Activated CD8-positive, alpha-beta memory T cell treated with anti-CD3 and anti-CD28 coated beads for 24 hours (primary cell): ENCODE measurements around the gene KRT35.
A peak's percentile ranks its signal among the peaks of the same experiment; 100 is the strongest.

Experiments
- DNase-seq: peaks from one replicate; pipeline ENCODE4 v3.0.0-alpha.2; 2020

KRT35 gene

GRCh38 chr17:41511116-41511515 is 30.2 kb upstream of the KRT35 start:
- DNase-seq = no peak

- DNase-seq = no peak
Measured at GRCh38 chr17:41510251-41511065, 29.5 kb upstream of the KRT35 start.

- no peak for DNase-seq
Measured at GRCh38 chr17:41507315-41507880, 26.4 kb upstream of the KRT35 start.

GRCh38 chr17:41505809-41506767 is 25.1 kb upstream of the KRT35 start:
- DNase-seq = no peak

GRCh38 chr17:41505007-41505808 is 24.3 kb upstream of the KRT35 start, which contains the start of gene KRT13:
KRT13 (minus strand) TSS chr17:41505612; CDS start chr17:41505550, 62 bp downstream.
- no peak for DNase-seq

GRCh38 chr17:41504246-41504977 is 23.5 kb upstream of the KRT35 start:
- DNase-seq = no peak

GRCh38 chr17:41503202-41503601 is 22.3 kb upstream of the KRT35 start:
- DNase-seq = no peak

GRCh38 chr17:41500131-41500911 is 19.4 kb upstream of the KRT35 start:
- DNase-seq = no peak

- DNase-seq = no peak
Measured at GRCh38 chr17:41499714-41500113, 18.8 kb upstream of the KRT35 start.

GRCh38 chr17:41498276-41498675 is 17.3 kb upstream of the KRT35 start:
- DNase-seq = no peak

GRCh38 chr17:41496803-41497484 is 16.0 kb upstream of the KRT35 start:
- DNase-seq = peak; percentile 81

GRCh38 chr17:41494524-41494923 is 13.6 kb upstream of the KRT35 start:
- DNase-seq = no peak

GRCh38 chr17:41492771-41493170 is 11.8 kb upstream of the KRT35 start:
- DNase-seq = no peak

- no peak for DNase-seq
Measured at GRCh38 chr17:41492351-41492750, 11.4 kb upstream of the KRT35 start.

- DNase-seq = no peak
Measured at GRCh38 chr17:41491476-41491875, 10.5 kb upstream of the KRT35 start.

- DNase-seq = no peak
Measured at GRCh38 chr17:41490000-41490990, 9.3 kb upstream of the KRT35 start.

GRCh38 chr17:41489531-41489930 is 8.6 kb upstream of the KRT35 start, which contains the start of gene KRT36:
KRT36 (minus strand) TSS chr17:41489910; CDS start chr17:41489864, 46 bp downstream.
- no peak for DNase-seq

- peak; percentile 69 for DNase-seq
Measured at GRCh38 chr17:41486809-41487530, 6.0 kb upstream of the KRT35 start.
